Measurements from ENCODE around the gene UMODL1.
A peak's percentile ranks its signal among the peaks of the same experiment; 100 is the strongest.
"Not testable (repeated sequence)": the region's sequence is repeated elsewhere in the genome, so short reads cannot be mapped to it uniquely, and the experiment has no call there.

The UMODL1 gene

GRCh38 chr21:42112238-42112637, 41.1 kb downstream of the UMODL1 start:
- Histone ChIP-seq H3K27ac (ENCODE audit: low read length) (no peak overlapping the region), H3K4me1 (ENCODE audit: control insufficient read depth in 1 of 2, insufficient read depth in 2 of 2, low read length in 2 of 2) (peaks cover 2 to 22% of the 10 kb centered on the region in 2 donors), H3K9me3 (ENCODE audit: control insufficient read depth in 1 of 2, low read length in 2 of 2) (no peaks in the 10 kb centered on the region), H3K27me3 (ENCODE audit: low read depth, low read length) (no peaks in the 10 kb centered on the region), H3K4me3 (ENCODE audit: low read depth in 1 of 2, low read length in 2 of 2) (no peak overlapping the region), H3K36me3 (ENCODE audit: control insufficient read depth in 1 of 2, insufficient read depth in 2 of 2, low read length in 2 of 2) (no peaks in the 10 kb centered on the region)

- H3K4me3 ChIP-seq (ENCODE audit: low read depth in 1 of 2, low read length in 2 of 2): no peak overlapping the region
- H3K27me3 ChIP-seq (ENCODE audit: low read depth, low read length): no peaks in the 10 kb centered on the region
- no peaks in the 10 kb centered on the region for H3K9me3 ChIP-seq (ENCODE audit: control insufficient read depth in 1 of 2, low read length in 2 of 2)
- H3K27ac ChIP-seq (ENCODE audit: low read length): no peak overlapping the region
- no peaks in the 10 kb centered on the region for H3K36me3 ChIP-seq (ENCODE audit: control insufficient read depth in 1 of 2, insufficient read depth in 2 of 2, low read length in 2 of 2)
- peaks cover 4 to 25% of the 10 kb centered on the region in 2 donors for H3K4me1 ChIP-seq (ENCODE audit: control insufficient read depth in 1 of 2, insufficient read depth in 2 of 2, low read length in 2 of 2)
Measured at GRCh38 chr21:42112857-42113256, 41.7 kb downstream of the UMODL1 start.

- Histone ChIP-seq H3K4me3 (ENCODE audit: low read depth in 1 of 2, low read length in 2 of 2) (no peak overlapping the region), H3K27ac (ENCODE audit: low read length) (no peak overlapping the region), H3K27me3 (ENCODE audit: low read depth, low read length) (peaks cover 3% of the 10 kb centered on the region), H3K9me3 (ENCODE audit: control insufficient read depth in 1 of 2, low read length in 2 of 2) (no peaks in the 10 kb centered on the region), H3K36me3 (ENCODE audit: control insufficient read depth in 1 of 2, insufficient read depth in 2 of 2, low read length in 2 of 2) (no peaks in the 10 kb centered on the region), H3K4me1 (ENCODE audit: control insufficient read depth in 1 of 2, insufficient read depth in 2 of 2, low read length in 2 of 2) (peaks cover 4 to 25% of the 10 kb centered on the region in 2 donors)
Measured at GRCh38 chr21:42113926-42114409, 42.9 kb downstream of the UMODL1 start.

GRCh38 chr21:42114646-42115045, 43.5 kb downstream of the UMODL1 start:
- Histone ChIP-seq H3K9me3 (ENCODE audit: control insufficient read depth in 1 of 2, low read length in 2 of 2) (no peaks in the 10 kb centered on the region), H3K27ac (ENCODE audit: low read length) (no peak overlapping the region), H3K4me1 (ENCODE audit: control insufficient read depth in 1 of 2, insufficient read depth in 2 of 2, low read length in 2 of 2) (peaks cover 4 to 25% of the 10 kb centered on the region in 2 donors), H3K4me3 (ENCODE audit: low read depth in 1 of 2, low read length in 2 of 2) (no peak overlapping the region), H3K36me3 (ENCODE audit: control insufficient read depth in 1 of 2, insufficient read depth in 2 of 2, low read length in 2 of 2) (no peaks in the 10 kb centered on the region), H3K27me3 (ENCODE audit: low read depth, low read length) (peaks cover 6% of the 10 kb centered on the region)

- Histone ChIP-seq H3K27me3 (ENCODE audit: low read depth, low read length) (peaks cover 6% of the 10 kb centered on the region), H3K27ac (ENCODE audit: low read length) (no peak overlapping the region), H3K4me3 (ENCODE audit: low read depth in 1 of 2, low read length in 2 of 2) (no peak overlapping the region), H3K9me3 (ENCODE audit: control insufficient read depth in 1 of 2, low read length in 2 of 2) (no peaks in the 10 kb centered on the region), H3K36me3 (ENCODE audit: control insufficient read depth in 1 of 2, insufficient read depth in 2 of 2, low read length in 2 of 2) (no peaks in the 10 kb centered on the region), H3K4me1 (ENCODE audit: control insufficient read depth in 1 of 2, insufficient read depth in 2 of 2, low read length in 2 of 2) (peaks cover 4 to 25% of the 10 kb centered on the region in 2 donors)
Measured at GRCh38 chr21:42115136-42115683, 44.1 kb downstream of the UMODL1 start.

GRCh38 chr21:42116551-42116950, 45.4 kb downstream of the UMODL1 start:
- not testable (repeated sequence) for H3K27me3 ChIP-seq (ENCODE audit: low read depth, low read length); H3K27ac ChIP-seq (ENCODE audit: low read length); H3K36me3 ChIP-seq (ENCODE audit: control insufficient read depth in 1 of 2, insufficient read depth in 2 of 2, low read length in 2 of 2)

GRCh38 chr21:42117229-42117966, 46.3 kb downstream of the UMODL1 start:
- Histone ChIP-seq H3K27ac (ENCODE audit: low read length) (no peak overlapping the region), H3K4me1 (ENCODE audit: control insufficient read depth in 1 of 2, insufficient read depth in 2 of 2, low read length in 2 of 2) (peaks cover 4 to 19% of the 10 kb centered on the region in 2 donors), H3K27me3 (ENCODE audit: low read depth, low read length) (peaks cover 11% of the 10 kb centered on the region), H3K9me3 (ENCODE audit: control insufficient read depth in 1 of 2, low read length in 2 of 2) (no peaks in the 10 kb centered on the region), H3K4me3 (ENCODE audit: low read depth in 1 of 2, low read length in 2 of 2) (peak overlapping the region in 1 of 2 donors; percentile 5), H3K36me3 (ENCODE audit: control insufficient read depth in 1 of 2, insufficient read depth in 2 of 2, low read length in 2 of 2) (no peaks in the 10 kb centered on the region)

More at GRCh38 chr21:42116551-42116950, 45.4 kb downstream of the UMODL1 start:
- H3K4me3 ChIP-seq (ENCODE audit: low read depth in 1 of 2, low read length in 2 of 2); H3K9me3 ChIP-seq (ENCODE audit: control insufficient read depth in 1 of 2, low read length in 2 of 2): not testable (repeated sequence)
- peaks cover 4 to 25% of the 10 kb centered on the region in 2 donors for H3K4me1 ChIP-seq (ENCODE audit: control insufficient read depth in 1 of 2, insufficient read depth in 2 of 2, low read length in 2 of 2)

GRCh38 chr21:42117967-42118780, 47.1 kb downstream of the UMODL1 start:
- Histone ChIP-seq H3K36me3 (ENCODE audit: control insufficient read depth in 1 of 2, insufficient read depth in 2 of 2, low read length in 2 of 2) (no peaks in the 10 kb centered on the region), H3K4me1 (ENCODE audit: control insufficient read depth in 1 of 2, insufficient read depth in 2 of 2, low read length in 2 of 2) (peaks cover 4 to 13% of the 10 kb centered on the region in 2 donors), H3K27me3 (ENCODE audit: low read depth, low read length) (peaks cover 11% of the 10 kb centered on the region), H3K9me3 (ENCODE audit: control insufficient read depth in 1 of 2, low read length in 2 of 2) (no peaks in the 10 kb centered on the region), H3K27ac (ENCODE audit: low read length) (no peak overlapping the region), H3K4me3 (ENCODE audit: low read depth in 1 of 2, low read length in 2 of 2) (no peak overlapping the region)

- H3K9me3 ChIP-seq (ENCODE audit: control insufficient read depth in 1 of 2, low read length in 2 of 2): no peaks in the 10 kb centered on the region
- H3K4me1 ChIP-seq (ENCODE audit: control insufficient read depth in 1 of 2, insufficient read depth in 2 of 2, low read length in 2 of 2): peaks cover 4 to 6% of the 10 kb centered on the region in 2 donors
- no peak overlapping the region for H3K4me3 ChIP-seq (ENCODE audit: low read depth in 1 of 2, low read length in 2 of 2)
- peaks cover 11% of the 10 kb centered on the region for H3K27me3 ChIP-seq (ENCODE audit: low read depth, low read length)
- H3K36me3 ChIP-seq (ENCODE audit: control insufficient read depth in 1 of 2, insufficient read depth in 2 of 2, low read length in 2 of 2): no peaks in the 10 kb centered on the region
- no peak overlapping the region for H3K27ac ChIP-seq (ENCODE audit: low read length)
Measured at GRCh38 chr21:42118901-42119300, 47.8 kb downstream of the UMODL1 start.

GRCh38 chr21:42120101-42120902, 49.2 kb downstream of the UMODL1 start:
- Histone ChIP-seq H3K4me3 (ENCODE audit: low read depth in 1 of 2, low read length in 2 of 2) (no peak overlapping the region), H3K4me1 (ENCODE audit: control insufficient read depth in 1 of 2, insufficient read depth in 2 of 2, low read length in 2 of 2) (peaks cover 4 to 5% of the 10 kb centered on the region in 2 donors), H3K27ac (ENCODE audit: low read length) (no peak overlapping the region), H3K36me3 (ENCODE audit: control insufficient read depth in 1 of 2, insufficient read depth in 2 of 2, low read length in 2 of 2) (no peaks in the 10 kb centered on the region), H3K27me3 (ENCODE audit: low read depth, low read length) (peaks cover 11% of the 10 kb centered on the region), H3K9me3 (ENCODE audit: control insufficient read depth in 1 of 2, low read length in 2 of 2) (no peaks in the 10 kb centered on the region)

Data from muscle layer of duodenum (tissue), 2 donors.